Measurements from ENCODE around the gene ERC2.

ERC2 gene

DNA sequence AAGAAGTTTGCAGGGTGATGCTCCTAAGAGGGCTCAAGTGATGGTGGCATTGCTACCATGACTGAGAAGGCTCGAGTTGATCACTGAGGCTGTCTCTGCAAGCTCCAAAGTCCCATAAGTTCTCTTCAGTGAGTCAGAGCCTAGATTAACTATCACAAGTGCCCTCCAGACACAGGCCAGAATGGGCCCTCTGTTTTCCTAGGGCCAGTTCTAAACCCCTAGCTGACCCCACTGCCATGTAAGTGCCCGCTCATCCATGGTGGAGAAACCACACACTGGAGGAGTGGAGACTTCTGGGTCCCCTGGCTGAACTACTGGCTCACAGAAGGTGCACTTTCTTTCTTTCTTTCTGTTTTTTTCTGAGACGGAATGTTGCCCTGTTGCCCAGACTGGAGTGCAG lies 893.6 kb downstream of the ERC2 start:
- no peak overlapping the region for H3K4me3 ChIP-seq (ENCODE audit: low read depth, low read length)
- H3K79me2 ChIP-seq (ENCODE audit: control insufficient read depth, insufficient read depth, low read length, unreplicated experiment): no peaks in the 10 kb centered on the region
- H3K36me3 ChIP-seq (ENCODE audit: insufficient read depth, low read length): no peaks in the 10 kb centered on the region
- H2AFZ ChIP-seq (ENCODE audit: low read length, unreplicated experiment): no peak overlapping the region
- no peaks in the 10 kb centered on the region for H3K27me3 ChIP-seq (ENCODE audit: insufficient read depth, low read length)
- no peak overlapping the region for H3K27ac ChIP-seq (ENCODE audit: low read depth, low read length)
- H3K4me1 ChIP-seq (ENCODE audit: control insufficient read depth, insufficient read depth, low read length, unreplicated experiment): no peaks in the 10 kb centered on the region

DNA sequence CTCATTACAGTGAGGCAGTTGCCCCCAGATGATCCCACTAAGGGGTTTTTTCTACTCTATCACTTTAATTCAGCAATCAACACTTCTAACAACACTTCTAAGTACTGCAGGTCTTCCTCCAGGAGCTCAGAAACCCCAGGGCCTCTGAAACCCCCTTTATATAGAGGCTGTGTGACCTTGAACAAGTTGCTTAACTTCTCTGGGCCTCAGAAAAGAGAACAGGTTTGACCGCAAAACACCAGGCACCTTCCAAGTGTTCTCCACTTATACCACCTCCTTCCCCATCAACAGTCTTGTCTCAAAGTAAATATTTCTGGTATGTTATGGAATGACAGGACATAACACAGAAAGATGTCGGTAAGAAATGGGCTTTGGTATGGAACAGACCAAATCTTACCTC lies 895.5 kb downstream of the ERC2 start:
- H3K27ac ChIP-seq (ENCODE audit: low read depth, low read length): no peak overlapping the region
- no peak overlapping the region for H3K4me3 ChIP-seq (ENCODE audit: low read depth, low read length)

DNA sequence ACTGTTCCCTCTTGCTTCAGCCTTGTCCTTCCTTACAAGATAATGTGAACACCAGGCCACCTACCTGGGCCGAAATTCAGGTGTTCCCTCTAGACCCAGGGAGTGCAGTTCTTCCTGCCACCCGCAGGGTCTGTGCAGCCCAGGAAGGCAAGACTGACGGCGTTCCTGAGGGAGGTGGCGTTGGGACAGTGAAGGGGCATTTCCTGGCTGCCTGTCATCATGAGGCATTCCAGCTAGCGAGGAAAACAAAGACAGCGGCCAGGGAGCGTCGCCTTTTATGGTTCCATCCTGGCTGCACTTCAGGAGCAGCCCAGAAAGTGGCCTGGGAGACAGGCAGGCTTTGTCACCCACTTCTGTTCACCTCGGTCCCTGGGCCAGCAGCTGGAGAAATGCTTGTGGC lies 896.4 kb downstream of the ERC2 start:
- H2AFZ ChIP-seq (ENCODE audit: low read length, unreplicated experiment): no peak overlapping the region
- no peaks in the 10 kb centered on the region for H3K36me3 ChIP-seq (ENCODE audit: insufficient read depth, low read length)
- no peaks in the 10 kb centered on the region for H3K79me2 ChIP-seq (ENCODE audit: control insufficient read depth, insufficient read depth, low read length, unreplicated experiment)
- H3K27me3 ChIP-seq (ENCODE audit: insufficient read depth, low read length): no peaks in the 10 kb centered on the region
- H3K4me1 ChIP-seq (ENCODE audit: control insufficient read depth, insufficient read depth, low read length, unreplicated experiment): no peaks in the 10 kb centered on the region
- H3K4me3 ChIP-seq (ENCODE audit: low read depth, low read length): no peak overlapping the region
- H3K27ac ChIP-seq (ENCODE audit: low read depth, low read length): no peak overlapping the region

More for the DNA sequence above, 895.5 kb downstream of the ERC2 start:
- H3K4me1 ChIP-seq (ENCODE audit: control insufficient read depth, insufficient read depth, low read length, unreplicated experiment): no peaks in the 10 kb centered on the region
- no peaks in the 10 kb centered on the region for H3K27me3 ChIP-seq (ENCODE audit: insufficient read depth, low read length)
- H3K79me2 ChIP-seq (ENCODE audit: control insufficient read depth, insufficient read depth, low read length, unreplicated experiment): no peaks in the 10 kb centered on the region
- H3K36me3 ChIP-seq (ENCODE audit: insufficient read depth, low read length): no peaks in the 10 kb centered on the region
- H2AFZ ChIP-seq (ENCODE audit: low read length, unreplicated experiment): no peak overlapping the region

DNA sequence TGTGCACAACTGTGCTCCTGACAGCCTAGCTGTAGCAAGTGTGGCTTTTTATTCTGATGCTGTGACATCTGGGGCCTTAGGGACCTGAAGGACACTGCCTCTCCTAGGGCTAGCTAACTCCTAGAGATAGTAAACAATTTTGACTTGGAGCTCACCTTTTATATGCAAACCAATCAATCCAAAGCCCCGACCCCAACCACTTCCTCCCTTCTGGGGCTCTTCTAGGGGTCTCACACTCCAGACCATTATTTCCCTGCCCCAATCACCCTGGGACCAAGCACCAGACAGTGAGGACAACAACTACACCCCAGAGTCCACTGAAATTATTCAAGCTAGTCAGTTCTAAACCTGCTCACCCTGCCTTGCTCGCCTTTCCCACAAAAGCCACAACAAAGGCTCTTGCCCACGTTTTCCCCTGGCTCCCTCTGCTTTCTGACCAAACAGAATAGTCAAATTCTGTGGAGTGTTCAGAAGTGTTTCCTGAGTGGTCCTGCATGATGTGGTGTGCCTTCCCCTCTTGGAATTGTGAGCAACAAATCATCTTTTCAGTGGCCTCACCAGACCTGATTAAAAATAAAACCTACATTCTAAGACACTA lies 897.0 kb downstream of the ERC2 start:
- no peak overlapping the region for H3K27ac ChIP-seq (ENCODE audit: low read depth, low read length)
- H3K4me3 ChIP-seq (ENCODE audit: low read depth, low read length): no peak overlapping the region
- no peaks in the 10 kb centered on the region for H3K27me3 ChIP-seq (ENCODE audit: insufficient read depth, low read length)
- H3K4me1 ChIP-seq (ENCODE audit: control insufficient read depth, insufficient read depth, low read length, unreplicated experiment): no peaks in the 10 kb centered on the region
- no peaks in the 10 kb centered on the region for H3K36me3 ChIP-seq (ENCODE audit: insufficient read depth, low read length)
- H3K79me2 ChIP-seq (ENCODE audit: control insufficient read depth, insufficient read depth, low read length, unreplicated experiment): no peaks in the 10 kb centered on the region
- no peak overlapping the region for H2AFZ ChIP-seq (ENCODE audit: low read length, unreplicated experiment)

DNA sequence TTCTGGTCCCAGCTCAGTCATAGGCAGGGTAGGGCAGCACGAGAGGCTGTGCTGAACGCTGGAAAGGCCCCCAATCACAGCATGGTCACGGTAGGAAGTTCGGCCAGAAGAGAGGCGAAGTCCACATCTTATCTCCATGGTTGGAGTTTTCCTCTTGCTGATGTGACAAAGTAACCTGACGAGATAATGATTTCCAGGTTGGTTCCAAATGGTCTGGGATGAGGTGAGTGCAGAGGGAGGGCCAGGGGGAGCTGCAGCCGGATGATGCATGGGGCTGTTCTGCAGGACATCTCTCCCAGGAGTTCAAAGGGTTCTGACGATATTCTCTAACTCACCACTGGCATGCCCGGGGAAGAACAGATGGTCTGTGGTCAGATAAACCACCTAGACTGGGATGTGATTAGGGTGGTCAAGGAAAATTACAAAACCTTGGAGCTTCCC lies 898.0 kb downstream of the ERC2 start:
- Histone ChIP-seq H2AFZ (ENCODE audit: low read length, unreplicated experiment) (no peak overlapping the region), H3K79me2 (ENCODE audit: control insufficient read depth, insufficient read depth, low read length, unreplicated experiment) (no peaks in the 10 kb centered on the region), H3K4me1 (ENCODE audit: control insufficient read depth, insufficient read depth, low read length, unreplicated experiment) (no peaks in the 10 kb centered on the region), H3K27me3 (ENCODE audit: insufficient read depth, low read length) (no peaks in the 10 kb centered on the region), H3K36me3 (ENCODE audit: insufficient read depth, low read length) (no peaks in the 10 kb centered on the region), H3K27ac (ENCODE audit: low read depth, low read length) (no peak overlapping the region), H3K4me3 (ENCODE audit: low read depth, low read length) (no peak overlapping the region)

DNA sequence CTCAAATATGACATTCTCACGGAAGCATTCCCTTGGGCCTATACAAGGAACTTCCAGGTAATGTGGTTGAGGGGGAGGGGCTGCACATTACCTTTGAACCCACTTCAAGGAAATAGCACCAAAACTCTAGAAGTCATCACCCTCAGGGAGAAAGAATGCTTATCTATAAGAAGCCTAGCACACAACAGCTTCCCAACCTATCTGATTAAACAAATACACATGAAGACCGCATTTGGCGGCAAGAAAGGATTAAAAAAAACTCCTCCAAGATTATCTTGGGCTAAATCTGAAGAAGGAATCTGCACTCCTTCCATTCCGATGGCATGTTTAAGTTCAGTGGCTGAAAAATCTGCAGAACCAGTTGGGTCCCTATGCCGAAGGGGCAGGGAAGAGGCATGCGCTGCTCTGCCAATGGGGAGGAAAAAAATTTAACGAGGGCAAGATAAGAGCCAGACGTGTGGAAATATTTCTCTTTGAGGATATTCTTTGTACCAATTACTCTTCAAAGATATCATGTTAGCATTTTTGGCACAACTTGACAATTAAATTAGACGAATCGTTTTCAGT lies 899.2 kb downstream of the ERC2 start:
- H3K79me2 ChIP-seq (ENCODE audit: control insufficient read depth, insufficient read depth, low read length, unreplicated experiment): no peaks in the 10 kb centered on the region
- H3K27me3 ChIP-seq (ENCODE audit: insufficient read depth, low read length): no peaks in the 10 kb centered on the region
- no peaks in the 10 kb centered on the region for H3K36me3 ChIP-seq (ENCODE audit: insufficient read depth, low read length)
- no peak overlapping the region for H3K27ac ChIP-seq (ENCODE audit: low read depth, low read length)
- H3K4me3 ChIP-seq (ENCODE audit: low read depth, low read length): no peak overlapping the region
- no peaks in the 10 kb centered on the region for H3K4me1 ChIP-seq (ENCODE audit: control insufficient read depth, insufficient read depth, low read length, unreplicated experiment)
- no peak overlapping the region for H2AFZ ChIP-seq (ENCODE audit: low read length, unreplicated experiment)

DNA sequence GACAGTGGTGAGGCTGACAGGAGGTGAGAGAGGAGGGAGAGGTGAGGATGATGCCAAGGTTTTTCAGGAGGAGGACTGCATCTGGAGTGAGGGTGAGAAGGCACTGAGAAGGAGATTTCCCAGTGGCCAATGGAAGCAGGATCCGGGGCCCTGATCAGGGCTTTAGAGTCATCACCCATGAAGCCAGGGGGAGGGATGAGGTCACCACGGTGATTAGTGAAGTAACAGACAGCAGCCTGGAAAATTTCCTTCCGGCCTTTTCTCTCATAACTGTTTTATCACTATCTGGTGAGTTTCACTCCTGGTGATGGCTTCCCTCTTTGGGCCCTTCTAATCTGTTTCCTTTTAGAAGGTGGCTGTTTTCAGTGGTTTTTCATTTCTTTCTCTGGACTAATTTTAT lies 900.7 kb downstream of the ERC2 start:
- no peaks in the 10 kb centered on the region for H3K79me2 ChIP-seq (ENCODE audit: control insufficient read depth, insufficient read depth, low read length, unreplicated experiment)
- H2AFZ ChIP-seq (ENCODE audit: low read length, unreplicated experiment): no peak overlapping the region
- H3K4me1 ChIP-seq (ENCODE audit: control insufficient read depth, insufficient read depth, low read length, unreplicated experiment): no peaks in the 10 kb centered on the region
- no peaks in the 10 kb centered on the region for H3K27me3 ChIP-seq (ENCODE audit: insufficient read depth, low read length)
- H3K4me3 ChIP-seq (ENCODE audit: low read depth, low read length): no peak overlapping the region
- H3K27ac ChIP-seq (ENCODE audit: low read depth, low read length): no peak overlapping the region
- H3K36me3 ChIP-seq (ENCODE audit: insufficient read depth, low read length): no peaks in the 10 kb centered on the region

DNA sequence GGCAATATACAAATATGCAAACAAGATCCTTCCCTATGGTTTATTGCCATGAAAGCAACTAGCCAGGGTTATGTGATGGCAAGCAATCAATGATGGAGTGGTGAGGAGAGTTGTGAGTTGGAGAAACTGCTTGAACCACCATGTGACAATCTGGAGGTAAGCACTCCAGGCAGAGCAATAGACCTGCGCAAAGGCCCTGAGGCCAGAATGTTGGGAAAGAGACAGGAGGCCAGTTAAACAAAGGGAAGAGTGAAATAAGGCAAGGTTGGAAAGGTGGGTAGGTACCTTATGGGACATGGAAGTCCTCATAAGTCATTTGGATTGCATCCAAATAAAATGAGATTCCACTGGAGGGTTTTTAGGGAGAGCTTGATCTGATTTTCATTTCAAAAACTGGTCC lies 901.1 kb downstream of the ERC2 start:
- no peaks in the 10 kb centered on the region for H3K79me2 ChIP-seq (ENCODE audit: control insufficient read depth, insufficient read depth, low read length, unreplicated experiment)
- no peak overlapping the region for H3K4me3 ChIP-seq (ENCODE audit: low read depth, low read length)
- H2AFZ ChIP-seq (ENCODE audit: low read length, unreplicated experiment): no peak overlapping the region
- H3K27ac ChIP-seq (ENCODE audit: low read depth, low read length): no peak overlapping the region
- no peaks in the 10 kb centered on the region for H3K4me1 ChIP-seq (ENCODE audit: control insufficient read depth, insufficient read depth, low read length, unreplicated experiment)
- no peaks in the 10 kb centered on the region for H3K27me3 ChIP-seq (ENCODE audit: insufficient read depth, low read length)
- no peaks in the 10 kb centered on the region for H3K36me3 ChIP-seq (ENCODE audit: insufficient read depth, low read length)

DNA sequence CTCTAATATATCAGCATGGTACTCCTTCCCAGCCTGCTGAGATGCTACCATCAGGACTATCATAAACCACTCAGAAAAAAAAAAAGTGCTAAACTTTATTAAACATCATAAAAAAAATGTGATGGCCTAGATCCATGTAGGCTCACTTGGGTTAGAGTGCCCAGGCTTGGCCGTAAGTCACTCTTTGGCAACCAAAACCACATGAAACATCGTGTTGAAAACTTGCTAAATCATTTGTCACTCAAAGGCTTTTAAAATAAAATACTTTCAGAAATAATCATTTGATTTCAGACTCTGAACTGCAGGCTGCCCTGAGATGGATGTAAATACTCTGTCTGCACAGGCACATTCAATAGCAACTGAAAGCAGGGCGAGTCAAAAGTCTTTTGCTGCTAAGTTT lies 902.7 kb downstream of the ERC2 start:
- Histone ChIP-seq H2AFZ (ENCODE audit: low read length, unreplicated experiment) (no peak overlapping the region), H3K27ac (ENCODE audit: low read depth, low read length) (no peak overlapping the region), H3K4me3 (ENCODE audit: low read depth, low read length) (no peak overlapping the region), H3K4me1 (ENCODE audit: control insufficient read depth, insufficient read depth, low read length, unreplicated experiment) (no peaks in the 10 kb centered on the region), H3K27me3 (ENCODE audit: insufficient read depth, low read length) (no peaks in the 10 kb centered on the region), H3K36me3 (ENCODE audit: insufficient read depth, low read length) (no peaks in the 10 kb centered on the region), H3K79me2 (ENCODE audit: control insufficient read depth, insufficient read depth, low read length, unreplicated experiment) (no peaks in the 10 kb centered on the region)

DNA sequence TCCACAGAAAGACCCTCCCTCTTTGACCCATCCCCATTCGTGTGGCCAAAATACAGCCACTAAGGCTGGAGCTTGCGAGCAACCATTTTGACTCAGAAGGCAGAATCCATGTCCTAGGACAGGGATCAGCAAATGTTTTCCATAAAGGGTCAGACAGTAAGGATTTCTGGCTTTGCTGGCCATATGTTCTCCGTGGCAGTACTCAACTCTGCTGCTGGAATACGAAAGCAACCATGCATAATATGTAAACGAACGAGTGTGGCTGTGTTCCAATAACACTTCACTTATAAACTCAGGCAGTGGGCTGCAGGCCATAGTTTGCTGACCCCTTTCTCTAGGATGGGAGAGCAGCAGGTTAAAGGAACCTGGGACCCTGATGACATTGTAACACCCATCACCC lies 903.5 kb downstream of the ERC2 start:
- Histone ChIP-seq H2AFZ (ENCODE audit: low read length, unreplicated experiment) (no peak overlapping the region), H3K27me3 (ENCODE audit: insufficient read depth, low read length) (no peaks in the 10 kb centered on the region), H3K4me1 (ENCODE audit: control insufficient read depth, insufficient read depth, low read length, unreplicated experiment) (no peaks in the 10 kb centered on the region), H3K36me3 (ENCODE audit: insufficient read depth, low read length) (no peaks in the 10 kb centered on the region), H3K27ac (ENCODE audit: low read depth, low read length) (no peak overlapping the region), H3K4me3 (ENCODE audit: low read depth, low read length) (no peak overlapping the region), H3K79me2 (ENCODE audit: control insufficient read depth, insufficient read depth, low read length, unreplicated experiment) (no peaks in the 10 kb centered on the region)

DNA sequence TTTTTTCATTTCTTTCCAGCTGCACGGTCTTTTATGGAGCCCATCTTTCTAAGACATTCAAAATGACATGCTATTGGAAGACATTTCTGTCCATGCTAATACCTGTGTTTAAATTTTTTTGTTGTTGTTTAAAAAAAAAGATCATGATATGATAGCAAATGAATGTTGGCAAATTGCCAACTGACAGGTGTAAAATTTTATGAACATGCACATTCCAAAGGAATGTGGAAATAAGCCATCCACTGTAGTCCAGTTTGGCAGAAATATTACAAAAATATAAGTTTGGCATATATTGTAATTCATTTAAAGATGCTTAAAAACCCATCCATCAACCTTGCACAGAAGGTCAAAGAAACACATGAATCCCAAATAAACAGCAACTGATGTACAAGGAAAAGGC lies 905.6 kb downstream of the ERC2 start:
- no peaks in the 10 kb centered on the region for H3K27me3 ChIP-seq (ENCODE audit: insufficient read depth, low read length)
- H3K27ac ChIP-seq (ENCODE audit: low read depth, low read length): no peak overlapping the region
- no peaks in the 10 kb centered on the region for H3K4me1 ChIP-seq (ENCODE audit: control insufficient read depth, insufficient read depth, low read length, unreplicated experiment)
- H3K4me3 ChIP-seq (ENCODE audit: low read depth, low read length): no peak overlapping the region
- no peaks in the 10 kb centered on the region for H3K79me2 ChIP-seq (ENCODE audit: control insufficient read depth, insufficient read depth, low read length, unreplicated experiment)
- H3K36me3 ChIP-seq (ENCODE audit: insufficient read depth, low read length): no peaks in the 10 kb centered on the region
- no peak overlapping the region for H2AFZ ChIP-seq (ENCODE audit: low read length, unreplicated experiment)
